Stimulated activated CD8-positive, alpha-beta memory T cell treated with anti-CD3 and anti-CD28 coated beads, Interleukin-12 subunit alpha, Interleukin-12 subunit beta, amount 100 ng/mL, for 1 hour (primary cell): ENCODE data around the gene FBXL7.

Source experiments
- DNase-seq: peaks from one replicate; pipeline ENCODE4 v3.0.0-alpha.2; 2020; ENCODE audit warnings: low read depth

Gene FBXL7

DNA sequence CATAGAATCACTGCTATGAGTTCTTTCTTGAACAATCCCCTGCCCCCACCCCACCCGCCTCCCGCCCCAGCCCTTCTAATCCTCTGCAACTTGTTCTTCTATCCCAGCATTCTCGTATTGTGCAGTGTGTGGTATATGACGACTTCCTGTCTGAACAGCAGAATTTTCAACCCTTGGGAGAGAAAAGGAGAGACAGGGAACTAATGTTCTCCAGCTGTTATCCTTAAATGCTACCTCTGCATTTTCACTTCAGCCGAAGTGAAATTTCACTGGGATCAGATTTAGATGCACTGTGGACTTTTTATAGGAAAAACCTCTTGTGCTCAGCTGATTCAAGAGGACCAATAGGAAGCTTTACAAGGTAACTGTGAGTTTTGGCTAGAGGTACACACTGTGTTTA is 2.2 kb downstream of the FBXL7 start:
- no peak for DNase-seq

DNA sequence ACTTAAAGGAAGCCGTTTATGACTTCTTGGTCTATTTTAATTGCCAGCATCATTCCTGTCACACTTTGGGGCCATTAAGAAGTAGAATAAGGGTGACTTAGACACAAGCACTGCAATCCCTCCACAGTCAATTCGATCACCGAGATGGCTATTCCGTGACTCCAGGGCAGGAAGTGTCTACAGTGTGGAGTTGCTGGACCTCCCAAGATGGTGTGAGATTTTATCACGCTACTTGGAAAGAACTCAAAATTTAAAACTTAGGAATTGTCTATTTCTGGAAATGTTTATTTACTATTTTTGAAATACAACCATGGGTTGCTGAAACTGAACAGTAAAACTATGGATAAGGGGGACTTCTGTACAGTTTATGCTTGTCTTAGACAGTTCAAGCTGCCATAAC is 6.2 kb downstream of the FBXL7 start:
- no peak for DNase-seq

DNA sequence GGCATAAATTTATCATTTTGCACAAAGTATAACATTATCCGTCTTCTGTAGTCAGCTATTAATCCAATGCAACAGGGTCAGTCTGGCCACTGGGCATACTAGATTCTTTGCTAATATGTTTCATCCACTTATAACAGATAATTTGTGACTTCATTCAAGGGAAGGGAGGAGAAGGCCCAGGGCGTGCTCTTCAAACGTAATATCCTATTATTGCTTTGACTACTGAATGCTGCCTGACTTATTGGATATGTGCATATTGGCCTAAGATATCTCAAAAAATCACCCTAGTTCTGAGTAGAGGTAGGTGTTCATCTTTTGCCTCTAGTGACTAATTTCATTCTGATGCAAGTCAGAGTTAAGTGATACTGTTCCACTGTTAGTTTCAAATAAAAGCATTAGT is 6.9 kb downstream of the FBXL7 start:
- DNase-seq: no peak

DNA sequence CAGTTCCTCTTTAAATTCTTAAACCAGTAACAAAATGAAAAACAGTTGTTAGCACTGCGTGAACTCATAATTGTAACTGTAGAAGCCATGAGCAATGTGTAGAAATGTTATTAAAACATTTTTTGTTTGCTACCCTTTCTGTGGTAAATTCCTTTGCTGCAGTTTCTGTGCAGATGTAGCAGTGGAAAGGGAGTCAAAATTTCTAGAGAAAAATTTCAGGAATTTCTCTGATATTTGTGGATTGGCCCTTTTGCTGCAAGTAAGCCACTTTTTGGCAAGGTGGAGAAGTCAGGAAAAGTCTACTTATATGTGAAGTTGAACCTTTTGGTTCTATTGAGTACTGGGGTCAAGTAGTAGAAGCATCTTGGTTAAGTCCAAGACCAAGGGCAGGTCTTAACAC is 10.1 kb downstream of the FBXL7 start:
- no peak for DNase-seq

DNA sequence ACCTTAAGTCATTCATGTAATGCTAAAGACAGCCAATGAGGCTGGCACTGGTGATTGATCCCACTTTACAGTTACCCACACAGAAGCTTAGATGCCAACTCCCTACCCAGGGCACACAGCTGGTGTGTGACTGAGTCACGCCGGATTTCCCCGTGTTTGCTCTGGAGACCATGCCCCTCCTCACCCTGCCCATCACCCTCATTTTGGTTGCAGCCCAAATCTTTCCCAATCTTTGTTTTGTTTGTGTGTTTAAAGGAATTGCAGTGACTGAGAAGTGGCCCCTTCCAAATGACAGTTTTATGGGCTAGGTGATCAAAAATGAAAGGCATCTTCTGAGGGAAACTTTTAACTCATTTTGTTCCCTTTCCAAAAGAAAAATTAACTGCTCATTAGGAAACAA is 10.9 kb downstream of the FBXL7 start:
- DNase-seq: no peak

DNA sequence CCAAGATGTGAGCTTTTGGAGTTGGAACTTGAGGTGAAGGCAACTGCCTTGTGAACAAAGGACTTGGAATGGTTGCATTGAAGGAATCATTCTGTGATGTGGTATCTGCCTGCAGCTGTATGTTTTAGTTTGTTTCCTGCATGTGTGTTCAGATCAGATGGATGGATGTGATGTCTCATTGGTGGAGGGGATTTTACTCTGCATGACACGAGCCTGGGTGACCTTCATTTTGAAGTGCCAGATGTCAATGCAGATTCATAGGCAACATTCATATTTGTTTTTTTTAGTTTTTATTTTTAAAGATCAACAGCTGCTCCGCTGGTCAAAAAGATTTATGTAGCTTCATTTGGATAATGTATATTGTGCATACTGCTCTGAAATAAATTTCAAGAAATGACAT is 13.5 kb downstream of the FBXL7 start:
- no peak for DNase-seq

DNA sequence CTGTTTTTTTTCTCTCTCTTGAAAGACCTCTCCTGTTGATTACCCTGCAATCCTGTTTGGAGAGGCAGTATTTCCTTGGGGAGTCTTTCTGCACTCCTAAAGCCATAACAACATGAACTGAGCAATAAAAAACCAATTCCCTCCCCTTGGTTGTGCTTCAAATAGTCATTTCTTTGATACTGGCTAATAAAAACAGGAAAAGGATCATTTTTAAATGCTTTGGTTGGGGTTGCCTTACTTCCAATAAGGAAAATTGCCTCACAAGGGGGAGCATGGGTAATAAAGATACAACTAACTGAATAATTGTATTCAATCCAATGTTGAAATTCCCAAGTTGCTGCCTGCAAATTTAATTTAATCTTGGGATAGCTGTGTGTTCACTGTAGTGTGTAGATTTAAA is 13.9 kb downstream of the FBXL7 start:
- DNase-seq: no peak

DNA sequence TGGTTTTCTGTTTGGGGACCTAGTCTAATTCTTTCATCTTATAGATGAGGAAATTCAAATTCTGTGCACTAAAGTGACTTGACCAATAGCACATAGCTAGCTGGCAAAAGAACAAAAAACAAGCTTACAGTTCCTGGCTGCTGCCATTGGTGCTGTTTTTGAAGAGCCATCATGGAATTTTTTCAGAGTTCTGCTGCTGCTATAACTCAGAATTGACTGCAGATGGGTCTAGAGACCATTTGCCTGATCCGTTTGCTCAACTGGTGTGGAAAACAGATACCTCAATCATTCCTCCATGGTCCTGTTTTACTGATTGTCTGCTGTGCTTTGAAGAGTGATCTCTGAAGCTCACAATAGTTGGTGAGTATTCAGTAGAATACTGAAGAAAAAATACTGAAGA is 15.2 kb downstream of the FBXL7 start:
- no peak for DNase-seq

DNA sequence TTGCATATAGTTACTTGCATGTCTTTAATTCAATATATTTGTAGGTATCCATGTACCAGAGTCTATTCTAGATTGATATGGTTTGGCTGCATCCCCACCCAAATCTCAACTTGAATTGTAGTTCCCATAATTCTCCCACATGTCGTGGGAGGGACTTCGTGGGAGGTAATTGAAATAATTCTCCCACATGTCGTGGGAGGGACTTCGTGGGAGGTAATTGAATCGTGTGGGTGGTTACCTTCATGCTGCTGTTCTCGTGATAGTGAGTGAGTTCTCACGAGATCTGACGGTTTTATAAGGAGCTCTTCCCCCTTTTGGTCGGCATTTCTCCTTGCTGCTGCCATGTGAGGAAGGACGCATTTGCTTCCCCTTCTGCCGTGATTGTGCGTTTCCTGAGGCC is 16.5 kb downstream of the FBXL7 start:
- DNase-seq: no peak

DNA sequence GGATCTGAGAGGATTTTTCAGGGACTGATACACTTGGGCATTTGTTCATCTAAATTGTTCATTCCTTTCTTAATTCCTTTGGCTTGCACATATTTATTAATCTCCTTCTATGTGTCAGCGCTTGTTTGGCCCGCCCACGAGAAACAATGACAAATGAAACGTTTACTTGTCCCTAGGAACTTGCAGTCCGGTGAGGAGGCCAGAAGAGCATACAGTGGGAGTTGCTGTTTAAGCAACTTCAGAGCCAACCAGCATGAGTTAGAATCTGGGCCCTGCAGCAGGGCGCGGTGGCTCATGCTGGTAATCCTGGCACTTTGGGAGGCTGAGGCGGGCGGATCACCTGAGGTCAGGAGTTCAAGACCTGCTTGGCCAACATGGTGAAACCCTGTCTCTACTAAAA is 18.8 kb downstream of the FBXL7 start:
- DNase-seq: no peak

DNA sequence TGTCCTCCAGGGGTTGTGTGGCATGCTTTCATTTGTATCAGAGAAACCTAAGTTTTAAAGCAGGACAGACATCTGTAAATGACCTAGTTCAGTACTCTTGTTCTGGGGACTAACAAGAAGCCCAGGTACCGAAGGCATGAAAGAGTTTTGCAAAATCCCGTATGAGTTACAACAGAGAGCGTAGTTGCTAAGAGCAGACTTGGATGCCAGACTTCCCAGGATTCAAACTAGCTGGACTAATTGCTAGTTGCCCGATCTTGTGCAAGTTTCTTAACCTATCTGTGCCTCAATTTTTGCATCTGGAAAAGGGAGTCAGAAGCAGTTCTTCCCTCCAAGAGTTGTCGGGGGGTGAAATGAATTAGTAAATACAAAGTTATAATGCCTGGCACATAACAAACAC is 20.9 kb downstream of the FBXL7 start:
- DNase-seq: no peak

DNA sequence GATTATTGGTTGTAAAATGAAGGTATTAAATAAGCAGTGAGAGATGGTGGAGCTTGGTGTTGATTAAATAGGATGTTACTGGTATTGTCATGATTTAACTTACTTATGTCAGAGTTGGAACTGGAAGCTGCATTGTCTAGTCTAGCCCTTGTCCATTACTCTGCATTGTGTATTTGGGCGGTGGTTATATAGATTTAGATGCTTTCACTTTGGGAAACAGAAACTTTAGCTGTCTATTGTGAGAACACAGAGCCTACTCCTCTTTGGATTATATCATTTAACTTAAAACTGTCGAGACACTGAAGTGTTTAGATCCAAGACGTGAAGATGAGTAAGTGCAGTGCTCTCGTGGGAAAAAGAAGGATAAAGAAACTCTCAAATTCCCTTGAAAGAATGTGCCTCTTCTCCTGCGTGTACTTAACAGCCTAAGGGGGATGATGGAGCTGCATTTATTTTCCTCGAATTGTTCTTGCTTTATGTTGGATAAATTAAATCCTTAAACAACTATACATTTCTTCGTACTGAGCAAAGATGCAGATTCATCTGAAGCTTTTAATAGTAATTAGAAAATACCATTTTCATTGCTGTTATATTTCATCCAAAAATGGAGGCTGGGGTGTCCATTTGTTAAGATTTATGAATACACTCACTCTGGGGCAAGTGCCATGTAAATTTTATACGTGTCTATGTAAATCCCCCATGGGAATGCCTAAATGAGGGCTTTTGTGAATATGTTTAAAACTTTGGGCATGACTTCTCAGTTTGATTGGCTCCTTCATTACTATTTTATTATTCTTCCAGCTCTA is 21.6 kb downstream of the FBXL7 start:
- no peak for DNase-seq

DNA sequence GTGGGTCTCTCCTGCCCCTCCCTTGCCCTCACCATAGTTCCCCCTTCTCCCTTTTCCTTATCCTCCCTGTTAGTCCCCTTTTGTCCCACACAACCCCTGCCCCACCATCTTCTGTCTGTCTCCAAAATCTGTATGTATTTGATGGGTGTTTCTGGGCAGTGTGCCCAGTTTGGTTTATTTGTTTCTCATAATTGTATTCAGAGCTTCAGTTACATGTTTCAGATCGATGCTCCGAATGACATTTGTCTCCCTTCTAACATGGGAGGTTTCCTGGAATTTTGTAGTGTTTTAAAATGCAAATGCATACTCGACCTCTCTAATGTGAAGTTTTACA is 22.2 kb downstream of the FBXL7 start:
- DNase-seq: no peak

DNA sequence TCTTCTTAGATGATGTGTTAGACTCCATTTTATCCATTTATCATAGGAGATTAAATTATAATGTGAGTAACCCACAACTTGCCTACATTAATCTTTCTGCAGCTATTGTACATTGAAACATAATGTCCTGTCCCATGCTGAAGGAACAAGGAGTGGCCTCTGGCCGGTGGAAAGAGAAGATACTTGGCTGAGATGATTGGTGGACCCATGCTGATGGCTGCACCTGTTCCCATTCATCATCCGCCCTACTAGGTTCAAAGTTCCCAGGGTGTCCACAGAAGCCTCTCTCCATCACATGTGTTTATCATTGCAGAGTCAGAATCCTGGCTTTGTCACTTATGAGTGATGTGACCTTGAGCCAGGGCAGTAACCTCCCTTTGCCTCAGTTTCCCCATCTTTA is 24.7 kb downstream of the FBXL7 start:
- DNase-seq: no peak

DNA sequence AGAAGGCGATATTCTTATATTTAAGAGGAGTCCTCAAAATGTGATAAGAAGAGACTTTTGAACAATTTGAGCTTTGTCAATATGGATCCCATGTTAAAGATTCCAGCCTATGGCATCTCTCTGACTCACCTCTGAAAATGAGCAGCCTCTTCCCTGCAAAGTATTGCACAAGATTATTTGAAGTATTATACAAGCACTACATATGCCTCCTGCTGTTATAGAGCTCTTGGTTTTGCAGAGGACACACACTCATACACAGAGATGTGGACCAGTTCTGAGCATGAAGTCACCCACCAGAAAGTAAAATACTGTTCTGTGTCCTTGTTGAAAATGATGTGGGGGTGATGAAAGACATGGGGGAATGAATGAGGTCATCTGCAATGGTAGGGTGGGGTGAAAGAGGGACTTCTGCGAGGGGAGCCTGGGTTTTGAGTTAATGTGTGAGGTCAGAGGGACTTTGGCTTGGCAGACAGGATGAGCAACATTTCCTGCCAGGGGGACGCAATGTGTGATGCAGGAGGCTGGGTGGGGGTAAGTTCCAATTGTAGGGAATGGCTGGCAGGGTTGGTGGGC is 25.8 kb downstream of the FBXL7 start:
- no peak for DNase-seq

DNA sequence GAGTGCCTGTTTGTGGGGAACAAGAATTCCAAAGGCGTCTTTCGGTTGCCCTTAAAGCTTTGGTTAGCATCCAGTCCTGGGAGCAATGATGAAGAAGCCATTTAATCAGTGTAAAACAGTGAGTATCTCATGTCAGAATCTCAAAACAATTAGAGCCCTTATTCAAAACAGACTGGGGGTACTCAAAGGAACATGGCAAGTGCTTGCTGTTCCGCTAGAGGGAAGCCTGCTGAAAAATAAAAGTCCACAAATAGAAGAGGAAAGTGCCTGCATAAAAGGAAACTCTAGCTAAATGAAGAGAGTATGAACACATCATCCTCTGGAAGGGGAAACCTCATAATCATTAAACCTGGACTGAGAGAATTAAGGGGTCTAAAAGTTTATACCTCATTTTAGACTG is 26.4 kb downstream of the FBXL7 start:
- DNase-seq: no peak

DNA sequence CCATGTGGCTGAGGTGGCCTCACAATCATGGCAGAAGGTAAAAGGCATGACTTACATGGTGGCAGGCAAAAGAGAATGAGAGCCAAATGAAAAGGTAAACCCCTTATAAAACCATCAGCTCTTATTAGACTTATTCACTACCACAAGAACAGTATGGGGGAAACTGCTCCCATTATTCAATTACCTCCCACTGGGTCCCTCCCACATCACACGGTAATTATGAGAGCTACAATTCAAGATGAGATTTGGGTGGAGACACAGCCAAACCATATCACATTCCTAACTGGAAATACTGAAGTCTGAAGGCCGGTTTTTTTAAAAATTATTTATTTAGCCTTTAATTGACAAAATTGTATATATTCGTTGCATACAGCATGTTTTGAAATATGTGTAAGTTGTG is 28.5 kb downstream of the FBXL7 start:
- no peak for DNase-seq

DNA sequence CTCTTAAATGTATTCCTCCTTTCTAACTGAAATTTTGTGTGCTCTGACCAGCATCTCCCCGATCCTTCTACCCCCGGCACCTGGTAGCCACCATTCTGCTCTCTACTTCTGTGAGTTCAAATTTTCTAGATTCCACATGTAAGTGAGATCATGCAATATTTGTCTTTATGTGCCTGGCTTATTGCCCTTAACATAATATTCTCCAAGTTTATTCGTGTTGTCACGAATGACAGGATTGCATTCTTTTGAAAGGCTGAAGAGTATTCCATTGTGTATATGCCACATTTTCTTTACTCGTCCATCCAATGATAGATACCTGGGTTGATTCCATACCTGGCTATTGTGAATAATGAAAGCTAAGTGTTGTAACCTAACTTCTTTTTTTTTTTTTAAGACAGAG is 29.0 kb downstream of the FBXL7 start:
- DNase-seq: no peak

DNA sequence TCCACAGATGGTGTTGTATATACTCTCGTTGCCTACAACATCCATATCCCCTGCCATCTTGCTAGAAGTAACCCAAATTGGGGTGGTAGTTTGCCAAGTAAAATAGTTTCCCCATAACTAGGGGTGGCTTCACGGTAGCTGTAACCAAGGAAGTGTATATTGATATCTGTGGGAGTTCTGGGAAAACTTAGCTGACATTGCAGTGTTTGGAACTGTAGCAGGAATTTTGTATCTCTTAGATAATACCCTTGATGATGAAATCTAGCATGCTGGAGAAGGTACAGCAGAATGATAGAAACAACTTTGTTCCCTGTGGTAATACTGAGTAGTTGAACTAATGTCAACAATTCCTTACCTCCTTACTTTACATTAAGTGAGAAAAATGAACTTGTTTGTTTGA is 29.8 kb downstream of the FBXL7 start:
- DNase-seq: no peak

DNA sequence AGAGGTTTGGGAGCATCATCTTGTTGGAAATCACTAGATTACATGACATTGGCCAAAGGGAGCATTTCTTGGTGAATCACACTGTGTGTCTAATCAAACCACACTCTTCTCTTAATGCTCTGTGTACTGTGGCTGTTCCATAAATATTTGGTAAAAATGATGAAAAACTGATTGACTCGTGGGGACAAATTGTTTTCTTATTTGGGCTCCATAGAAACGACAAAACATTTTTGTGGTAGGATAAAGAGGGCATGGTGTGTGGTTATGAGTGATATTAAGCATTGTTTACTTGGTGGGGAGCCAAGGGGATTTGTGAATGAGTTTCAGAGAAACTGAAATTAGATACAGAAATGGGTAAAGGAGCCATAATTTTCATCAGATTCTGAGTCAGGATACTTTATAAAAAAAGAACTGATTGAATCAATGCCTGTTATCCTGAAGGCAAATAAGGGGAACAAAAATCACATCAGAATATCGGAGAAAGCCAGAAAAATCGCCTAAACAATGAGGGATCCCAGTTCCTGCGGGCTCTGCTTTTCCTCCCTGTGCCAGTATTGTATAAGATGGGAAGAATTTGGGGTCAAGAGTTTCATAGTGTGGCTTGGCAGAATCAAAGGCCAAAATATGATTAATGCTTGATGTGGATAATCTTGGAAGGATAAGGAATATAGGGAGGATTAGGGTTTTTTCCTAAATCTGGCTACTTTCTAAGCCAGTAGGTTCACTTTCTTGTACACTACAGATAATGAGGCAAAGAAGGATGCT is 33.3 kb downstream of the FBXL7 start:
- DNase-seq: no peak

DNA sequence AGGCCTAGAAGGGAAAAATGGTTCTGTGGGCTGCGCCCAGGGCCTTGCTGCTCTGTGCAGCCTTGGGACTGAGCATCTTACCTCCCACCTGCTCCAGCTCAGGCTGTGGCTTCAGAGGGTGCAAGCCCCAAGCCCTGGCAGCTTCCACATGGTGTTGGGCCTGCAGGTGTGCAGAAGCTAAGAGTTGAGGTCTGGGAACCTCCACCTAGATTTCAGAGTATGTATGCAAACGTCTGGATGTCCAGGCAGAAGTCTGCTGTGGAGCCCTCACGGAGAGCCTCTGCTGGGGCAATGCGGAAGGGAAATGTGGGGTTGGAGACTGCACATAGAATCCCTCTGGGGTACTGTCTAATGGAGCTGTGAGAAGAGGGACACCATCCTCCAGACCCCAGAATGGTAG is 36.0 kb downstream of the FBXL7 start:
- DNase-seq: no peak

DNA sequence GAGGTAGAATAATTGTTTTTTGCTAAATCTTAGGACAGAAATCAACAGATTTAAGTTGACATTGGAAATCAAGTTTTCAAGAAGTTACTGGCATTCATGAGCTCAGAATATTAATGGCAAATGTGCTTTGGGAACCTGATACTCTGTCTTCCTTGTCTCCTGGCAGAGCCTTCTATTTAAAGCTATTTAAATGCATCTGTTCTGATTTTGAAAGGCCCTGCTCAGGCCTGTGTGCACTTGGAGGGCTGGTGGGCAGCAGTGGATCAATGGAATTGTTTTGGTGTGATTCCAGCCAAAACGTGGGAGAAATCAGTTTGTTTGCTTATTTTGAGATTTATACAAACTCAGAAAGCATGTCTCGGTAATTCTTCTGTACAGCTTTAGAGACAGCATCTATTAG is 38.5 kb downstream of the FBXL7 start:
- DNase-seq: no peak

DNA sequence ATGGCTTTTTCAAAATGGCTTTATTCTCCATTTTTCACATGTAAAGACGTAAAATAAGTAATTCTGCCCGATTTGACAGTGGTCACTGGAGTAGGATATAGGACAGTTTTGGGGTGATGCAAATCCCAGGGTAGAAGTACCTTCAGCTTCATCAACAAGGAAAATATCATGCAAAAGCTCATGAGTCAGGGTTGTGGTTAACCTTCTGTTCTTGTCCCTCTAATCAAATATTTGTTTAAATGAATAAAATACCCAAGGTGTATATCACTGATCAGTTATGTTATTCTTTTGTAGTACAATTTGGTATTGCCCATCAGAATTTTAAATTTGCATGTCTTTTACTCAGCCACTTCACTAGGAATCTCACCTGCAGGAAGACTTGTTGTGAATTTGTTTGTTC is 40.0 kb downstream of the FBXL7 start:
- no peak for DNase-seq

DNA sequence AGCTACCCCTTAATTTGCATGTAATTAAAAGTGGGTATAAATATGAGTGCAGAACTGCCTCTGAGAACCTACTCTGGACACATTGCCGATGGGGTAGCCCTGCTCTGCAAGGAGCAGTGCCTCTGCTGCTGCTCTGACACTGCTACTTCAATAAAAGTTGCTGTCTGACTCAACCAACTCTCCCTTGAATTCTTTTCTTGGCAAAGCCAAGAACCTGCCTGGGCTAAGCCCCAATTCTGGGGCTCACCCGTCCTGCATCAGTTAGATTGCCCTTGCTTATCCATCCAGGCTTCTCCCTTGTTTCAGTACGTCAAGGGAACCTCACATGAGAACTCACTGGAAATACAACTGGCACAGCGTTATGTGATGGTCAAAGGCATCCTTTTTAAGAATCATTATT is 44.1 kb downstream of the FBXL7 start:
- DNase-seq: no peak
